Measurements from ENCODE around the gene GOT1. TPM values are rescaled to one million over a fixed set of nuclear protein-coding genes. Genes with fewer than 3 reads are reported as not detected.

Gene GOT1
- total and polyA plus RNA-seq, 2 donors = 11.6 to 23.2 TPM

DNA sequence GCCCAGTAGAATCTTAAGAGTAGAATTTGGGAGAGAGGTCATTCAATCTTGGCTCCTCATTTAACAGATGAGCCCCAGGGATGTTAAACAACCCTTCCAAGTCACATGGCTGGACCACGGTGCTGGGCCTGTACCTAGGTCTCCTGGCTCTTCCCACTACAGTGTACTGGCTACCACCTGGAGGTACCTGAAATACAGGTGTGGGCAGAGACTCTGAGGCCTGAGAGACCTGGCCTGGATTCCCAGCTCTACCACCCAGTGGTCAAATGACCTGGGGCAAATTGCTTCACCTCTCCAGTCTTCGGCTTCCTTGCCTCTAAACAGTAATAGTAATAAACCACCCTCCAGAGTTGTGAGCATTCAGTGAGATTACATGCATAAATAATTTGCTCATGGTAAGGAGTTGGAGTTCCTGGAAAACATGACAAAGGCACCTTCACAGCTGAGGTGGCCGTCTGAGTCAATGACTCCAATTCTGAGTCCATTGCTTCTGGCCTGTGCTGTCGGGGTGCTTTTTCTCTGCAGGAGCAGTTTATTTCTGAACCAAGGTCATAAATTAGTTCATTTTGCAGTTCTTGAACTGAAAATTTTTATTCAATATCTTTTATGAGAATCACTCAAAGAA is 2.7 kb downstream of the GOT1 start:
- peaks cover 4% of the 10 kb centered on the region for H3K36me3 ChIP-seq (ENCODE audit: insufficient read depth)
- 89% methylated on average over 4 of the region's 4 CpGs for WGBS
- H3K4me1 ChIP-seq (ENCODE audit: insufficient read depth) = no peaks in the 10 kb centered on the region
- DNase-seq (ENCODE audit: extremely low spot score) = no peak
- H3K27ac ChIP-seq (ENCODE audit: low read depth) = no peak overlapping the region
- H3K4me3 ChIP-seq (ENCODE audit: low read depth, low read length) = no peak overlapping the region

DNA sequence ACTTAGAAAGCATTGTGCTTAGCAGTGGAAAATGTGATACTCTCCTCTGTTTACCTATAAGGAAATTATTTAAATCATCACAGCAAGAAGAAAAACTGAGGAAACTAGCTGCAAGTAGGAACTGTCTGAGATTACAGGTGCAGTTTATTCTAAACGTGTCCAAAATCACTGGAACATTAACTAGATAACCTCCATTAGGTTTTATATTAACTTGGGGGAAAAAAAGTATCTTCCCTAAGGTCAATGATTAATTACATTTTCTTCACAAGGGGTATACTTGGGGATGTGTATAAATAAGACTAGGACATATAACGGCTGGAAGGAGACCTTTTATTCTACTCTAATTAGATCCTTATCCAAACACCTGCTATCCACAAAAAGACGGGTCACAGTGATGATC is 3.7 kb downstream of the GOT1 start:
- DNase-seq (ENCODE audit: extremely low spot score) = no peak
- 79% methylated on average over 3 of the region's 3 CpGs for WGBS
- H3K36me3 ChIP-seq (ENCODE audit: insufficient read depth) = peaks cover 4% of the 10 kb centered on the region
- no peak overlapping the region for H3K4me3 ChIP-seq (ENCODE audit: low read depth, low read length)
- no peak overlapping the region for H3K27ac ChIP-seq (ENCODE audit: low read depth)
- no peaks in the 10 kb centered on the region for H3K4me1 ChIP-seq (ENCODE audit: insufficient read depth)

DNA sequence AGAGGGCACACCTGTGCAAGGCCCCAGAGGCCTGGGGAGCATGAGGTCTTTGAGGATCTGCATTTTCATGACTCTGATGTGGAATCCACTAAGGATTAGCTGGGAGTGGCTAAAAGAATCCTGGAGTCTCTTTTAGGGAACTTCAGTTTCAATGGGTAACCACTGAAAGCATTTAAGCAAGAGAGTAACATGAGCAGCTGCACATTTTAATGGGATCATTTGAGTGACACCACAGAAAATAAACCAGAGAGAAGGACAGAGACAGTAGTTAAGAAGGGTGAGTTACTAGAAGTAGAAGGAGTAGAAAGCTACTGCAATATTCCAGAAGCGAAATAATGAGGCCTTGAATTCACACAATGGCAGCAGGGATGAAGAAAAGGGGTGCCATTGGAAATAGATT is 5.2 kb downstream of the GOT1 start:
- Histone ChIP-seq H3K4me3 (ENCODE audit: low read depth, low read length) (no peak overlapping the region), H3K27ac (ENCODE audit: low read depth) (no peak overlapping the region), H3K36me3 (ENCODE audit: insufficient read depth) (peaks cover 4% of the 10 kb centered on the region), H3K4me1 (ENCODE audit: insufficient read depth) (no peaks in the 10 kb centered on the region)
- DNase-seq (ENCODE audit: extremely low spot score) = no peak
- WGBS = 94% methylated on average over 1 of the region's 1 CpG

DNA sequence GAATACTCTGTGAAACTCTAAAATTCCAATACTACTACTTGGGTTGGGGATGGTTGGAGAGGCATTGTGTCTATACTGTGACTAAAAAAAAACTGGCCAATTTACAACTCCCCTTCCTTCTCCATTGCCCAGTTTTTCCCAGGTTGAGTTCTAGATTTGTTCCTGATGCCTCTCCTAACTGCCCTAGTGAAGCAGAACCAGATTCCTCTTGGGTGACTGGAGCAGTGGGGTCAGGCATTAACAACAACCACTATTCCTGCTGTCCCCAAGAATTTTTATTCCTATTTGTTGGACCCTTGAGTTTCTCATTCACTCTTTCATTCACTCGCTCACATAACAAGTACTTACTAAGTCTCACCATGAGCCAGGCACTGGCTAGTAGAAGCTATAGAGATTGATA is 5.8 kb downstream of the GOT1 start:
- no peak for DNase-seq (ENCODE audit: extremely low spot score)
- Histone ChIP-seq H3K27ac (ENCODE audit: low read depth) (no peak overlapping the region), H3K36me3 (ENCODE audit: insufficient read depth) (peaks cover 4% of the 10 kb centered on the region), H3K4me1 (ENCODE audit: insufficient read depth) (no peaks in the 10 kb centered on the region), H3K4me3 (ENCODE audit: low read depth, low read length) (no peak overlapping the region)
- 97% methylated on average over 1 of the region's 1 CpG for WGBS

DNA sequence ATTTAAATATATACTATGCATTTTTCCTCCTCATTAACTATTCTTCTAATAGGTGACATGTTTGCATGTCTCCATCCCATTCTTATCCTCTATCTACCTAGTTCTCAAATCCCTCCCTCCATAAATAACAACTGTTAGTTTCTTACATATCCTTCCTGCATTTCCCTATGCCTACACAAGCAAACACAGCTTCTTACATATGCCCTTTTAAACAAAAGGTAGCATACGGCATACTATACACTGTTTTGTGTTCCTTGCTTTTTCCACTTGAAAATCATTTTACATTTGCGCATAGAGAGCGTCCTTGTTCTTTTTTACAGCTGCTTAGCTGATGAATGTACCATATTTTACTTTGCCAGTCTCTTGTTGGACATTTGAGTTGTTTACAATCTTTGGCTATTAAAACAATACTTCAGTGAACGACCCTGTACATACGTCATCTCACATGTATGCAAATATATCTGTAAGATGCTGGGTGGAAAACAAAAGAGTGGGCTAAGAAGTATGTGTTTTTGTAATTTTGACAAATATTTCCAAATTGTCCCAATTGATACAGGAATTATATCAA is 7.8 kb downstream of the GOT1 start:
- no peak overlapping the region for H3K27ac ChIP-seq (ENCODE audit: low read depth)
- H3K4me1 ChIP-seq (ENCODE audit: insufficient read depth) = peaks cover 2% of the 10 kb centered on the region
- DNase-seq (ENCODE audit: extremely low spot score) = no peak
- no peak overlapping the region for H3K4me3 ChIP-seq (ENCODE audit: low read depth, low read length)
- peaks cover 4% of the 10 kb centered on the region for H3K36me3 ChIP-seq (ENCODE audit: insufficient read depth)
- 95% methylated on average over 5 of the region's 5 CpGs for WGBS

DNA sequence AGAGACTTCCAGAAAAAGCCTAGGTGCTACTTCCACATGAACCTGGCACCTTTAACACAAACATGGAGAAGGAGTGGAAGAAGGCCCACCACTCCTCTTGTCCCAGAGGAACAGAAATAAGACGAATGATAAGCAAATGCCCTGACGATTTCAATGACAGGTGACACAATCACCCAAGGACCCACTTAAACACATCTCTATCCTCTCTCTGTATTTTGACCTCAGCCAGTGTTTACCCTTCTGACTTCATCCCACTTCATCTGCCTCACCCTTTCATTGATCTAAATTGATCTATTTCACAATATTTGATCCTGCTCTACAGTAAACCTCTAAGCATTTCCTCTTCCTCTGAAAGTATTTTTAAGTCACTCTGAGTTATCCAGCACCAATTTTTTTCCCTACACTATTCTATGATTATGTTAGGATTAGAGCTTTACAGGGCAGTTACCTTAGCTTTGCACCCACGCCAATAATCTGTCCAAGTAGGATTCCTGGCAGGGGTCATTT is 9.1 kb downstream of the GOT1 start:
- no peak for DNase-seq (ENCODE audit: extremely low spot score)
- no peak overlapping the region for H3K4me3 ChIP-seq (ENCODE audit: low read depth, low read length)
- peaks cover 2% of the 10 kb centered on the region for H3K4me1 ChIP-seq (ENCODE audit: insufficient read depth)
- H3K27ac ChIP-seq (ENCODE audit: low read depth) = no peak overlapping the region
- WGBS = 85% methylated on average over 3 of the region's 3 CpGs
- peaks cover 4% of the 10 kb centered on the region for H3K36me3 ChIP-seq (ENCODE audit: insufficient read depth)

DNA sequence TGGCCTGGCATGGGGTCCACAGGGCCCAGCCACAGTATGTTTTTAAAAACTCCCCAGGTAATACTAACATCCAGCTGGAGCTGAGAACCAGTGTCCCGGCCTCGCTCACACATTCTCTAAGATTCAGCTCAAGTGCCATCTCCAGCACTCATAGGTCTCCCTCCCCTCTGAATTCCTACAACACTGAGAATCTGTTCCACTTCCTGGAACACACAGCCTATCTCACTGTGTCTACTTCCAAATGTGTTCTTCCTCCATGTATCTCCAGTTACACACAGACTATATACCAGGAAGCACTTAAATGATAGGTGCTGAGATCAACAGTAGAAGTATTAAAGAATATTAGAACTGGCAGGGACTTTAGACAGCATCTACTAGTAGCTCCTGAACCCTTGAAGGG is 10.7 kb downstream of the GOT1 start:
- Histone ChIP-seq H3K4me3 (ENCODE audit: low read depth, low read length) (no peak overlapping the region), H3K27ac (ENCODE audit: low read depth) (no peak overlapping the region), H3K36me3 (ENCODE audit: insufficient read depth) (no peaks in the 10 kb centered on the region), H3K4me1 (ENCODE audit: insufficient read depth) (peaks cover 2% of the 10 kb centered on the region)
- 97% methylated on average over 2 of the region's 2 CpGs for WGBS
- no peak for DNase-seq (ENCODE audit: extremely low spot score)

DNA sequence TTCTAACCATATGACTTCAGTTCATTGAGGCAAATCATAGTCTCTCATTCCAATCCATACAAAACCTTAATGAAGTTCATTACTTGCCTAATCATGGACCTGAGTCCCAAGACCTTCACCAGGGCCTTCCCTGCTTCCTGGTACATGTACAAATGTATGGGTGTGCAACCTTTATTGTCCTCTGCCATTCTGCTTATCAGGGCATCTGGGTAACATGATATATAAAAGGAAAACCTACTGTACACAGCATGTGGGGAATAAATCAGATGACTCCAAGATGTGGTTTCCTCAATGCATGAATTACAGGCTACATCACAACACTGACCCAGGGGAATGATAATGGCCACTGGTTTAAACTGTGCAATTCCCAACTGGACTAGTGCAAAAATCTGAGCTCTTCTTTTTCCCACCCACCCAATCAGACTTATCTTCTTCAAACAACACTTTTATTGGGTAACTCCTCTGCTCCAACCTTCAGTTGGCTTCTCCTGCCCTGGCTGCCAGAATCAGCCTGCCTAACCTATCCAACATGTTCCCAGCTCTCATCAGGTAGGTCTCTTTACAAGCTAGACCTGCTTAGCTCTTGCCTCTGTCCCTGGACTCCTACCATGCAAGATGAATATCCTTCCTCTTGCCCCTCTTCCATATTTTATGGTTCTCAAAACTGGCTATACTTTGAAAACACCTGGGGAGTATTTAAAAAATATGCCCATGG is 11.4 kb downstream of the GOT1 start:
- no peaks in the 10 kb centered on the region for H3K36me3 ChIP-seq (ENCODE audit: insufficient read depth)
- no peak overlapping the region for H3K4me3 ChIP-seq (ENCODE audit: low read depth, low read length)
- no peak overlapping the region for H3K27ac ChIP-seq (ENCODE audit: low read depth)
- DNase-seq (ENCODE audit: extremely low spot score) = no peak
- peaks cover 2% of the 10 kb centered on the region for H3K4me1 ChIP-seq (ENCODE audit: insufficient read depth)

DNA sequence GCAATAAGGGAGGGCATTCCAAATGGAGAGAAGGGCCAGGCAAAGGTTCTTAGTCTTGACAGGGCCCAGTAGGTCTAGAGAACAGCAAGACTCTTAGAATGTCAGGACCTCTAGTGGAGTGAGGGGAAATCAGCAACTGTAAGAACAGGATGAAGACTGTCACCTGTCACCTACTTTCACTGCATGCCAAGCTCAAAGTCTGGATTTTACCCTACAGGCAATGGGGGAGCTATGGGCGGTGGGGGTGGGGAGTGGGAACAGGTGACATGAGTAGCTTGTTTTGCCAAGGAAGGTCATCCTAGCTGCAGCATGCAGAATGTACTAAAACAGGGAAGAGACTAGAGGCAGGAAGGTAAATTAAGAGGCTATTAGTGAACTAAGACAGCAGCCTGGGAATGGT is 18.3 kb downstream of the GOT1 start:
- Histone ChIP-seq H3K36me3 (ENCODE audit: insufficient read depth) (no peaks in the 10 kb centered on the region), H3K27ac (ENCODE audit: low read depth) (no peak overlapping the region), H3K4me3 (ENCODE audit: low read depth, low read length) (no peak overlapping the region), H3K4me1 (ENCODE audit: insufficient read depth) (no peaks in the 10 kb centered on the region)
- WGBS = 98% methylated on average over 1 of the region's 1 CpG
- no peak for DNase-seq (ENCODE audit: extremely low spot score)

DNA sequence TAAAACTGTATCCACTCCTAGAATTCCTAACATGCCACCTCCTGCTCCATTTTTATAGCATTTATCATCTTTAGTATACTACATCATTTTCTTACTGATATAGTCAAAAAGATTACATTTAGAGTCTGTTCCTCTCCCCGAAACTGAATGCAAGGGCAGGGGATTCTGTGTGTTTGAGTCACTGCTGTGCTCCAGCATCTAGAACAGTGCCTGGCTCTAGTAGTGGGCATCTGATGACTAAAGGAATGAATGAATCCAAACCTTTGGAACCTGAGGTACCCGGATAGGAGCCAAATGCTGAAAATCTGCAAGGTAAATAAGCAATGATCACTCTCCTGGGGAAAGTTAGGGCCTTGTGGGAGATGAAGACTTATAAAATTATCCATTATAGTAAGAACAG is 18.9 kb downstream of the GOT1 start:
- Histone ChIP-seq H3K4me1 (ENCODE audit: insufficient read depth) (no peaks in the 10 kb centered on the region), H3K36me3 (ENCODE audit: insufficient read depth) (no peaks in the 10 kb centered on the region), H3K4me3 (ENCODE audit: low read depth, low read length) (no peak overlapping the region), H3K27ac (ENCODE audit: low read depth) (no peak overlapping the region)
- WGBS = 97% methylated on average over 2 of the region's 2 CpGs
- no peak for DNase-seq (ENCODE audit: extremely low spot score)

DNA sequence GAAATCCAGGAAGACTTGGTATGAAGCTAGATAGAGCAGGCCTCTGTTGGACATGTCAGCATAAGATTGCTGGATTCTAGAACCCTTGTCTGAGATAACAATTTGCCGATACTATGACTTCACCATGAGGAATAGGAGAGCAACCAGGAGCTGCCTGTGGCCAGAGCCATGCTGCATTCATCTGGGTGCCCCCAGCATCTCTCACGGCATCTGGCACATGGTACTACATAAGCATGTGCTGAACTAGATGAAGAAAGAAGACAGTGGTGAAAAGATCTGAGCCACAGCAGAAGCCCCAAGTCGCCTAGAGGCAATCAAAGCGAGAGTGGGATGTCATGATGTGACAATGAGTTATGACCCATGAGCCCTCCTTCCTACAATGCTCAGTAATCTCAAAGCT is 19.5 kb downstream of the GOT1 start:
- no peak for DNase-seq (ENCODE audit: extremely low spot score)
- WGBS = 93% methylated on average over 4 of the region's 4 CpGs
- no peaks in the 10 kb centered on the region for H3K4me1 ChIP-seq (ENCODE audit: insufficient read depth)
- no peak overlapping the region for H3K4me3 ChIP-seq (ENCODE audit: low read depth, low read length)
- no peak overlapping the region for H3K27ac ChIP-seq (ENCODE audit: low read depth)
- no peaks in the 10 kb centered on the region for H3K36me3 ChIP-seq (ENCODE audit: insufficient read depth)

DNA sequence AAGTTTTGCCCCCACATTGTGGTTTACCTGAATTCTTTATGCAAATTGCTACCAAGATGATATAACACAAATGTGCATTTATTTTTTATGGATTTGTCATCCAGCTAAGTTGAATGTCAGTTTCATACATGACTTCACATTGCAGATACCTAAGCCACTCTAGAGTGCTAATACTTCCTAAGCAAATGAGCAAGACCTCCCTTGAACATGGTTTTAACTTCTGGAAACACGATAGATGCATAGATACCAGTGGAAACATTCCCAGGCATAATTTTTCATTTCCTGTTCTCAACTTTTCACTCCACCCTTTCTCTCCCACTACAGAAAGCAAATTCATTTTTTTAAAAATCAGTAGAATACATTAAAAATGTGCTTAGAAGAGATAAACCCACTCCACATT is 20.3 kb downstream of the GOT1 start:
- H3K27ac ChIP-seq (ENCODE audit: low read depth) = no peak overlapping the region
- no peaks in the 10 kb centered on the region for H3K4me1 ChIP-seq (ENCODE audit: insufficient read depth)
- 56% methylated on average over 1 of the region's 1 CpG for WGBS
- no peak overlapping the region for H3K4me3 ChIP-seq (ENCODE audit: low read depth, low read length)
- DNase-seq (ENCODE audit: extremely low spot score) = no peak
- H3K36me3 ChIP-seq (ENCODE audit: insufficient read depth) = no peaks in the 10 kb centered on the region

DNA sequence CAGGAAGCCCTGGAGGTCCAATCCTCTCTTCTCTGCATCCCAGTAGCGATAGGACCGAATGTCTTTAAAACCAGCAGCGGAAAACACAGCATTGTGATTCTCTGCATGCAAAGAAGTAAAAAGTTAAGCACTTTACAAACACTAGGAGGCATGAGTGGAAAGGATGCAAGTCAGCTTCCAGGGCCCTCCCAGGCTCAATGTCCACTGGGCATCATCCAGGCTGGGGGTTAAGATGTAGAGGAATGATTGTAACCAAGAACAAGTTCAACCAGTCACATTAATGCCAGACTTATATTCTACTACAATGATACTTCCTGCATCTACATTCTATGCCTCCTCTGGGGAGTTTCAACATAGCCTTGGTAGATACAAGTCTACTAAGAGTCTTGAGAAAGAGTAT is 24.3 kb downstream of the GOT1 start:
- Histone ChIP-seq H3K4me1 (ENCODE audit: insufficient read depth) (no peaks in the 10 kb centered on the region), H3K27ac (ENCODE audit: low read depth) (no peak overlapping the region), H3K4me3 (ENCODE audit: low read depth, low read length) (no peak overlapping the region), H3K36me3 (ENCODE audit: insufficient read depth) (no peaks in the 10 kb centered on the region)
- no peak for DNase-seq (ENCODE audit: extremely low spot score)
- WGBS = 96% methylated on average over 3 of the region's 3 CpGs

DNA sequence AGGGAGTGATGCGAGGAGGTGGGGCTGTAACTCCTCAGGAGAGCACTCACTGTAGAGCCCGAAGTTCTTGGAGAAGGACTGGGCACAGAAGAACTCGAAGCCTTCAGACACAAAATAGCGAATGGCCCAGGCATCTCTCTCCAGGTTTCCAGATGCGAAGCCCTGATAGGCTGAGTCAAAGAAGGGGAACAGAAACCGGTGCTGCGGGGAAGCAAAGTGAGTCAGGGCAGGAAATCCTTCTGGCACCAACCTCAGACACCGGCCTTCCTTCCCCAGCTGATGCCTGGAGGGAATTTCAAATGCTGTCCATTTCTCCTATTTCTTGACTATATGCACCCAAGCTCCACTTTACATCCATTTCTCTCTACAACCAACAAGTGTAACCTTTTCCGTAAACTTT is 26.8 kb downstream of the GOT1 start:
- Histone ChIP-seq H3K27ac (ENCODE audit: low read depth) (no peak overlapping the region), H3K4me1 (ENCODE audit: insufficient read depth) (no peaks in the 10 kb centered on the region), H3K36me3 (ENCODE audit: insufficient read depth) (no peaks in the 10 kb centered on the region), H3K4me3 (ENCODE audit: low read depth, low read length) (no peak overlapping the region)
- WGBS = 87% methylated on average over 9 of the region's 9 CpGs
- DNase-seq (ENCODE audit: extremely low spot score) = no peak

Data from urinary bladder (tissue), 4 donors.